GM23338 (cell line): ENCODE data around the gene IRX1. TPM values are rescaled to one million over a fixed set of nuclear protein-coding genes. Genes with fewer than 3 reads are reported as not detected.

ENCODE experiments used
- ATAC-seq: fragments of 200-7000 bp; cut with Tn5 transposase; 3 replicates; pipeline ENCODE4 v1.9.1; 2020
- DNase-seq: peaks from one replicate; pipeline ENCODE4 v3.0.0-alpha.2; 2015; ENCODE audit warnings: low spot score
- H2AFZ ChIP-seq: fragments of 200-600 bp; sonication (generic); 2 replicates; pipeline ENCODE4 v1.8.0; 2016; ENCODE audit warnings: antibody characterized with exemption, mild to moderate bottlenecking, moderate library complexity
- H3F3A ChIP-seq: fragments of 200-600 bp; sonication (generic); replicated peaks from 2 replicates; pipeline ENCODE4 v1.8.0; 2017; ENCODE audit warnings: antibody characterized with exemption, mixed run types, low read depth
- H3K27ac ChIP-seq: fragments of 200-600 bp; sonication (generic); 2 replicates; pipeline ENCODE4 v1.6.1; 2016; ENCODE audit warnings: low read depth
- H3K27me3 ChIP-seq: fragments of 200-600 bp; sonication (generic); 2 replicates; pipeline ENCODE4 v1.8.0; 2016; ENCODE audit warnings: mild to moderate bottlenecking, mixed run types, moderate library complexity; ENCODE audit not compliant: insufficient read depth
- H3K36me3 ChIP-seq: fragments of 200-600 bp; sonication (generic); 2 replicates; pipeline ENCODE4 v1.8.0; 2016; ENCODE audit warnings: mild to moderate bottlenecking; ENCODE audit not compliant: insufficient read depth
- H3K4me1 ChIP-seq: fragments of 200-600 bp; sonication (generic); 2 replicates; pipeline ENCODE4 v1.8.0; 2016; ENCODE audit warnings: mild to moderate bottlenecking, moderate library complexity; ENCODE audit not compliant: insufficient read depth
- H3K4me2 ChIP-seq: fragments of 200-600 bp; sonication (generic); 2 replicates; pipeline ENCODE4 v1.7.1; 2017; ENCODE audit warnings: mixed run types
- H3K4me3 ChIP-seq: fragments of 200-600 bp; sonication (generic); 2 replicates; pipeline ENCODE4 v1.6.1; 2016; ENCODE audit warnings: mixed run types
- H3K79me2 ChIP-seq: fragments of 200-600 bp; sonication (generic); replicated peaks from 2 replicates; pipeline ENCODE4 v1.8.0; 2017; ENCODE audit warnings: mild to moderate bottlenecking; ENCODE audit not compliant: insufficient read depth
- H3K9me2 ChIP-seq: fragments of 200-600 bp; sonication (generic); 2 replicates; pipeline ENCODE4 v1.8.0; 2017; ENCODE audit not compliant: insufficient read depth
- H4K20me1 ChIP-seq: fragments of 200-600 bp; sonication (generic); replicated peaks from 2 replicates; pipeline ENCODE4 v1.8.0; 2017; ENCODE audit warnings: mild to moderate bottlenecking; ENCODE audit not compliant: insufficient read depth
- H3K27ac Mint-ChIP-seq: 2 replicates; pipeline ENCODE4 v1.8.0; 2020; ENCODE audit warnings: inconsistent platforms, mild to moderate bottlenecking, moderate library complexity, mixed read lengths
- H3K27me3 Mint-ChIP-seq: 3 replicates; pipeline ENCODE4 v1.8.0; 2022; ENCODE audit warnings: low read depth, mild to moderate bottlenecking, moderate library complexity, mixed read lengths, inconsistent platforms; ENCODE audit not compliant: insufficient read depth, poor library complexity
- H3K36me3 Mint-ChIP-seq: 3 replicates; pipeline ENCODE4 v1.8.0; 2021; ENCODE audit warnings: low read depth, mild to moderate bottlenecking, inconsistent platforms, moderate library complexity, mixed read lengths
- H3K4me1 Mint-ChIP-seq: 3 replicates; pipeline ENCODE4 v1.8.0; 2020; ENCODE audit warnings: mild to moderate bottlenecking, inconsistent platforms, mixed read lengths
- H3K4me3 Mint-ChIP-seq: 3 replicates; pipeline ENCODE4 v1.8.0; 2021; ENCODE audit warnings: moderate library complexity, mild to moderate bottlenecking, inconsistent platforms, mixed read lengths
- H3K9me3 Mint-ChIP-seq: 3 replicates; pipeline ENCODE4 v1.8.0; 2020; ENCODE audit warnings: moderate library complexity, mild to moderate bottlenecking, inconsistent platforms, mixed read lengths
- CREB1 ChIP-seq: fragments of 250-450 bp; sonication (Bioruptor Pico); IDR thresholded peaks from 2 replicates; pipeline ENCODE4 v1.5.0; 2020; ENCODE audit warnings: low read depth, mild to moderate bottlenecking, moderate library complexity
- CTCF ChIP-seq, 2 experiments: fragments of 200-600 bp in 1 of 2; sonication (generic) in 1 of 2; conservative IDR thresholded peaks; 2 replicates each; pipeline versions ENCODE4 v1.5.1 to v1.6.1; 2016 to 2017; ENCODE audit warnings: antibody characterized with exemption in 2 of 2, low read depth in 2 of 2, mild to moderate bottlenecking in 2 of 2, moderate library complexity in 1 of 2
- EZH2 ChIP-seq: fragments of 200-600 bp; sonication (generic); IDR thresholded peaks from one replicate; pipeline ENCODE4 v1.8.0; 2017; ENCODE audit warnings: antibody characterized with exemption, mild to moderate bottlenecking, low read depth; ENCODE audit not compliant: unreplicated experiment
- EZH2phosphoT487 ChIP-seq: fragments of 200-600 bp; sonication (generic); IDR thresholded peaks from one replicate; pipeline ENCODE4 v1.8.1; 2018; ENCODE audit warnings: antibody characterized with exemption; ENCODE audit not compliant: unreplicated experiment
- JUNB ChIP-seq: IDR thresholded peaks from one replicate; pipeline ENCODE4 v1.6.1; 2016; ENCODE audit warnings: antibody characterized with exemption; ENCODE audit not compliant: unreplicated experiment
- NANOG ChIP-seq: IDR thresholded peaks from 2 replicates; pipeline ENCODE4 v1.6.1; 2016; ENCODE audit warnings: antibody characterized with exemption, borderline replicate concordance
- POLR2AphosphoS5 ChIP-seq: IDR thresholded peaks from 2 replicates; pipeline ENCODE4 v1.6.1; 2016; ENCODE audit warnings: antibody characterized with exemption, low read depth
- STAT1 ChIP-seq: IDR thresholded peaks from one replicate; pipeline ENCODE4 v1.6.1; 2016; ENCODE audit warnings: antibody characterized with exemption; ENCODE audit not compliant: unreplicated experiment
- ZNF114 ChIP-seq: fragments of 250-450 bp; sonication (Bioruptor Pico); IDR thresholded peaks from 2 replicates; pipeline ENCODE4 v1.5.0; 2020; ENCODE audit warnings: mild to moderate bottlenecking, moderate library complexity
- ZNF331 ChIP-seq: fragments of 250-450 bp; sonication (Bioruptor Pico); IDR thresholded peaks from 2 replicates; pipeline ENCODE4 v1.5.0; 2020; ENCODE audit warnings: low read depth, mild to moderate bottlenecking, moderate library complexity
- polyA plus RNA-seq: library from polyadenylated mRNA; unstranded; fragments of >200 nt; fragmentation: Nextera tagmentation; extraction: Ambion mirVana; gene quantifications from 2 replicates; pipeline ENCODE4 v1.2.1, GENCODE V29; 2016
- total RNA-seq: library from RNA; depleted of rRNA; stranded (reverse); fragments of >200 nt; shearing (Covaris generic); gene quantifications from 2 replicates; pipeline ENCODE4 v1.2.3, GENCODE V29; 2014
- TF ChIP-seq, protein P1 (sequence below): fragments of 250-450 bp; sonication (Bioruptor Pico); IDR thresholded peaks from 2 replicates; pipeline ENCODE4 v1.5.0; 2020; ENCODE audit warnings: mild to moderate bottlenecking, moderate library complexity
- TF ChIP-seq, protein P2 (sequence below): IDR thresholded peaks from 2 replicates; pipeline ENCODE4 v1.6.1; 2016; ENCODE audit warnings: antibody characterized with exemption

IRX1 gene
- total and polyA plus RNA-seq, 2 experiments from 2014 or later = 0.11 to 1.8 TPM

GRCh38 chr5:3604501-3604900, 8.9 kb downstream of the IRX1 start:
- Mint-ChIP-seq H3K27me3 (peaks cover 69% of the 10 kb centered on the region), H3K36me3 (no peaks in the 10 kb centered on the region; the same call in 2 of the 3 replicates), H3K27ac (no peak overlapping the region), H3K4me3 (no peak overlapping the region), H3K9me3 (peaks cover 6% of the 10 kb centered on the region; the same call in 2 of the 3 replicates), H3K4me1 (peaks cover 14% of the 10 kb centered on the region)
- H3K79me2 ChIP-seq = no peaks in the 10 kb centered on the region
- no peak overlapping the region for H3K4me3 ChIP-seq
- H3K36me3 ChIP-seq = no peaks in the 10 kb centered on the region
- H3K27me3 ChIP-seq = peaks cover 96% of the 10 kb centered on the region
- no peak for ATAC-seq
- H3K9me2 ChIP-seq = no peaks in the 10 kb centered on the region
- no peak overlapping the region for H3K27ac ChIP-seq
- H3K4me1 ChIP-seq = peaks cover 10% of the 10 kb centered on the region; the same call in 1 of the 2 replicates
- H4K20me1 ChIP-seq = peaks cover 4% of the 10 kb centered on the region
- no peak for DNase-seq
- no peak overlapping the region for H3K4me2 ChIP-seq
- TF ChIP-seq CREB1 (CRISPR knock-in tag) (no peak), ZNF331 (CRISPR knock-in tag) (no peak), EZH2phosphoT487 (no peak), EZH2 (no peak), JUNB (no peak)
- no peaks in the 10 kb centered on the region for H3F3A ChIP-seq
- H2AFZ ChIP-seq = no peak overlapping the region

DNA sequence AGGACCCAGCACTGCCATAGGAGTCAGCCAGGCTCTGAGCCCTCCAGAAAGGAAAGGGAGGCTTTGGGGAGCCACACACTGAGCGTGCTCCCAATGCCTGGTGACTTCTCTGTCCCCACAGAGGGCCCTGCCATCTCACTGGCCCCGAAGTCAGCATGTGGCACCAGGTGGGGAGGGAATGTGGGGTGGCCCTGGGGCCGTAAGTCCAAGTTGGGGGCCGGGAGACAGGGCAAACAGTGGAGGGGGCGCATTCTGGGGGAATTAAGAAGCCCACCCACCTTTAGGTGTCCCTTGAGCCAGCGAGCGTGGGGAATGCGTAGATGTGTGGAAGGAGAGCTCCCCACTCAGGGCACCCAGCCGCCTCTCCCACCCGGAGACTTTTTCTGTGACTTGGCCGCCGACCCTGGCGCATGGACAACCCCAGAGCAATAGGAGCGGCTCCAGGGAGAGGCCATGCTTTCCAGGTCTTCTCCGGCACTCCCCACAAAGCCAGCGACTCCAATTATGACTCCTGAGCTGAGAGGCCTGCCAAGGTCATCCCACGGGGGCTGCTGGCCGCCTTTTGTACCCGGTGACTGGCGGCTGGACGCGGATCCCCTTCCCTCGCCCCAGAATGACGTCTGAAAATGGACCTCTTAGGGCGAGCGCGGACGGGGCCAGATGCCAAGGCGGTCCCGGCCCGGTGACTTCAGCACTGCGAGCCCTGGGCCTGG, 9.8 kb downstream of the IRX1 start:
- H3K9me3 Mint-ChIP-seq = peaks cover 6% of the 10 kb centered on the region; the same call in 2 of the 3 replicates
- H3K79me2 ChIP-seq = no peaks in the 10 kb centered on the region
- peak overlapping the region; percentile 72; the same call in 2 of the 3 replicates for H3K4me3 Mint-ChIP-seq
- H3K4me2 ChIP-seq = peak overlapping the region; percentile 90
- H3K27ac Mint-ChIP-seq = no peak overlapping the region
- peaks cover 19% of the 10 kb centered on the region for H3K4me1 Mint-ChIP-seq
- H3K9me2 ChIP-seq = no peaks in the 10 kb centered on the region
- H4K20me1 ChIP-seq = peaks cover 4% of the 10 kb centered on the region
- H2AFZ ChIP-seq = peak overlapping the region; percentile 91; the same call in 1 of the 2 replicates
- H3K4me3 ChIP-seq = peak overlapping the region; percentile 68
- no peaks in the 10 kb centered on the region for H3K36me3 ChIP-seq
- DNase-seq (no peak), ATAC-seq (no peak)
- H3K27me3 ChIP-seq = peaks cover 87% of the 10 kb centered on the region
- H3K36me3 Mint-ChIP-seq = no peaks in the 10 kb centered on the region; the same call in 2 of the 3 replicates
- peaks cover 10% of the 10 kb centered on the region; the same call in 1 of the 2 replicates for H3K4me1 ChIP-seq
- no peak overlapping the region for H3K27ac ChIP-seq
- H3K27me3 Mint-ChIP-seq = peaks cover 62% of the 10 kb centered on the region
- H3F3A ChIP-seq = no peaks in the 10 kb centered on the region
- TF ChIP-seq, protein P1, sequence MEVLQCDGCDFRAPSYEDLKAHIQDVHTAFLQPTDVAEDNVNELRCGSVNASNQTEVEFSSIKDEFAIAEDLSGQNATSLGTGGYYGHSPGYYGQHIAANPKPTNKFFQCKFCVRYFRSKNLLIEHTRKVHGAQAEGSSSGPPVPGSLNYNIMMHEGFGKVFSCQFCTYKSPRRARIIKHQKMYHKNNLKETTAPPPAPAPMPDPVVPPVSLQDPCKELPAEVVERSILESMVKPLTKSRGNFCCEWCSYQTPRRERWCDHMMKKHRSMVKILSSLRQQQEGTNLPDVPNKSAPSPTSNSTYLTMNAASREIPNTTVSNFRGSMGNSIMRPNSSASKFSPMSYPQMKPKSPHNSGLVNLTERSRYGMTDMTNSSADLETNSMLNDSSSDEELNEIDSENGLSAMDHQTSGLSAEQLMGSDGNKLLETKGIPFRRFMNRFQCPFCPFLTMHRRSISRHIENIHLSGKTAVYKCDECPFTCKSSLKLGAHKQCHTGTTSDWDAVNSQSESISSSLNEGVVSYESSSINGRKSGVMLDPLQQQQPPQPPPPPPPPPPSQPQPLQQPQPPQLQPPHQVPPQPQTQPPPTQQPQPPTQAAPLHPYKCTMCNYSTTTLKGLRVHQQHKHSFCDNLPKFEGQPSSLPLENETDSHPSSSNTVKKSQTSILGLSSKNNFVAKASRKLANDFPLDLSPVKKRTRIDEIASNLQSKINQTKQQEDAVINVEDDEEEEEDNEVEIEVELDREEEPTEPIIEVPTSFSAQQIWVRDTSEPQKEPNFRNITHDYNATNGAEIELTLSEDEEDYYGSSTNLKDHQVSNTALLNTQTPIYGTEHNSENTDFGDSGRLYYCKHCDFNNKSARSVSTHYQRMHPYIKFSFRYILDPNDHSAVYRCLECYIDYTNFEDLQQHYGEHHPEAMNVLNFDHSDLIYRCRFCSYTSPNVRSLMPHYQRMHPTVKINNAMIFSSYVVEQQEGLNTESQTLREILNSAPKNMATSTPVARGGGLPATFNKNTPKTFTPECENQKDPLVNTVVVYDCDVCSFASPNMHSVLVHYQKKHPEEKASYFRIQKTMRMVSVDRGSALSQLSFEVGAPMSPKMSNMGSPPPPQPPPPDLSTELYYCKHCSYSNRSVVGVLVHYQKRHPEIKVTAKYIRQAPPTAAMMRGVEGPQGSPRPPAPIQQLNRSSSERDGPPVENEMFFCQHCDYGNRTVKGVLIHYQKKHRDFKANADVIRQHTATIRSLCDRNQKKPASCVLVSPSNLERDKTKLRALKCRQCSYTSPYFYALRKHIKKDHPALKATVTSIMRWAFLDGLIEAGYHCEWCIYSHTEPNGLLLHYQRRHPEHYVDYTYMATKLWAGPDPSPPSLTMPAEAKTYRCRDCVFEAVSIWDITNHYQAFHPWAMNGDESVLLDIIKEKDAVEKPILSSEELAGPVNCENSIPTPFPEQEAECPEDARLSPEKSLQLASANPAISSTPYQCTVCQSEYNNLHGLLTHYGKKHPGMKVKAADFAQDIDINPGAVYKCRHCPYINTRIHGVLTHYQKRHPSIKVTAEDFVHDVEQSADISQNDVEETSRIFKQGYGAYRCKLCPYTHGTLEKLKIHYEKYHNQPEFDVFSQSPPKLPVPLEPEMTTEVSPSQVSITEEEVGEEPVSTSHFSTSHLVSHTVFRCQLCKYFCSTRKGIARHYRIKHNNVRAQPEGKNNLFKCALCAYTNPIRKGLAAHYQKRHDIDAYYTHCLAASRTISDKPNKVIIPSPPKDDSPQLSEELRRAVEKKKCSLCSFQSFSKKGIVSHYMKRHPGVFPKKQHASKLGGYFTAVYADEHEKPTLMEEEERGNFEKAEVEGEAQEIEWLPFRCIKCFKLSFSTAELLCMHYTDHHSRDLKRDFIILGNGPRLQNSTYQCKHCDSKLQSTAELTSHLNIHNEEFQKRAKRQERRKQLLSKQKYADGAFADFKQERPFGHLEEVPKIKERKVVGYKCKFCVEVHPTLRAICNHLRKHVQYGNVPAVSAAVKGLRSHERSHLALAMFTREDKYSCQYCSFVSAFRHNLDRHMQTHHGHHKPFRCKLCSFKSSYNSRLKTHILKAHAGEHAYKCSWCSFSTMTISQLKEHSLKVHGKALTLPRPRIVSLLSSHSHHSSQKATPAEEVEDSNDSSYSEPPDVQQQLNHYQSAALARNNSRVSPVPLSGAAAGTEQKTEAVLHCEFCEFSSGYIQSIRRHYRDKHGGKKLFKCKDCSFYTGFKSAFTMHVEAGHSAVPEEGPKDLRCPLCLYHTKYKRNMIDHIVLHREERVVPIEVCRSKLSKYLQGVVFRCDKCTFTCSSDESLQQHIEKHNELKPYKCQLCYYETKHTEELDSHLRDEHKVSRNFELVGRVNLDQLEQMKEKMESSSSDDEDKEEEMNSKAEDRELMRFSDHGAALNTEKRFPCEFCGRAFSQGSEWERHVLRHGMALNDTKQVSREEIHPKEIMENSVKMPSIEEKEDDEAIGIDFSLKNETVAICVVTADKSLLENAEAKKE (CRISPR knock-in tag) = no peak
- TF ChIP-seq CTCF (conservative IDR thresholded peaks at IDR 0.05; ENCODE audit: low read depth in 2 of 2) (no peak), POLR2AphosphoS5 (no peak), STAT1 (no peak), ZNF331 (CRISPR knock-in tag) (no peak), ZNF114 (CRISPR knock-in tag) (no peak), EZH2phosphoT487 (no peak), NANOG (no peak)
- TF ChIP-seq, protein P2, sequence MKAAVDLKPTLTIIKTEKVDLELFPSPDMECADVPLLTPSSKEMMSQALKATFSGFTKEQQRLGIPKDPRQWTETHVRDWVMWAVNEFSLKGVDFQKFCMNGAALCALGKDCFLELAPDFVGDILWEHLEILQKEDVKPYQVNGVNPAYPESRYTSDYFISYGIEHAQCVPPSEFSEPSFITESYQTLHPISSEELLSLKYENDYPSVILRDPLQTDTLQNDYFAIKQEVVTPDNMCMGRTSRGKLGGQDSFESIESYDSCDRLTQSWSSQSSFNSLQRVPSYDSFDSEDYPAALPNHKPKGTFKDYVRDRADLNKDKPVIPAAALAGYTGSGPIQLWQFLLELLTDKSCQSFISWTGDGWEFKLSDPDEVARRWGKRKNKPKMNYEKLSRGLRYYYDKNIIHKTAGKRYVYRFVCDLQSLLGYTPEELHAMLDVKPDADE = no peak
